ENCODE measurements around the gene TMEM106B. TPM values are rescaled to one million over a fixed set of nuclear protein-coding genes. Genes with fewer than 3 reads are reported as not detected.

TMEM106B gene
- total RNA-seq, 1 experiment from 2014 or later: 27.3 TPM

DNA sequence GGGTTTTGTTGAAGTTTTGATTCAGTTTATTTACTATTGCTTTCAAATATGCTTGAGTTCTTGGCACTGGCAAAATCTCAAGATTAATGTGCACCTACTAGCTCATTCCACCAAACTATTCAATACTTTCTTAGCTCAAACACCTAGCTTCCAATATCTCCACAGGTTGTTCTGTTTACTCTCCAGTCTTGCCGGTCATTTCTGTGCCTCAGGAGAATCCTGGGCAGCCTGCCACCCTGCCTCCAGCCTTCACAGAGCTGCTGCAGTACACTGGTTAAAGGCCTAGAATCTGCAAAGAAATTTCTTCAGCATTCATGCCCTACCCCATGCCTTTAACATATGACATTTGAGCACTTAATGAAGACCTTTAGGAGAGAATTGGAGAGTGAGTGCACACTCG, 4.0 kb upstream of the TMEM106B start (continued):
- TF ChIP-seq ZNF138 (CRISPR knock-in tag; conservative IDR thresholded peaks at IDR 0.05): no peak
- no peak for TF ChIP-seq CREM (CRISPR knock-in tag; IDR thresholded peaks at IDR 0.05)

DNA sequence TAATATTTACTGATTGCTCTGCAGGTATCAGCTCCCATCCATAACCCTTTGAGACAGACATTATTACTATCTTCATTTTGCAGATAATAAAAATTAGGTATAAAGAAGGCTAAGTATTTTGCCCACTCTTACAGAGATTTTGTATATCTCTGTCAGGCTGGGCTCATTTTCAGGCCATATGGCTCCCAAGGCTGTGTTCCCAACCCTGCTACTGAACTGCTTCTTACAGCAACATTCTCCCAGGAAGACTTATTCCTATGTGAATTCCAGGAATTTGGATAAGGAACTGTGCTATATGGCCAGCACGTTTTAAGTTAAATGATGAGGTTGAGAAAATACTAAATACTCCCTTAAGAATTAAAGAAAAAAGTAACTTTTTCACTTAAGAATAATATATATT, 1.9 kb upstream of the TMEM106B start:
- CTCF ChIA-PET: no interaction called here
- Mint-ChIP-seq H3K27me3 (ENCODE audit: low read depth) (peaks cover 17% of the 10 kb centered on the region), H3K27ac (no peak overlapping the region), H3K36me3 (no peaks in the 10 kb centered on the region), H3K9me3 (no peaks in the 10 kb centered on the region), H3K4me1 (peaks cover 17% of the 10 kb centered on the region), H3K4me3 (no peak overlapping the region)
- DNase-seq (ENCODE audit: low spot score): no peak
- TF ChIP-seq, protein P1, sequence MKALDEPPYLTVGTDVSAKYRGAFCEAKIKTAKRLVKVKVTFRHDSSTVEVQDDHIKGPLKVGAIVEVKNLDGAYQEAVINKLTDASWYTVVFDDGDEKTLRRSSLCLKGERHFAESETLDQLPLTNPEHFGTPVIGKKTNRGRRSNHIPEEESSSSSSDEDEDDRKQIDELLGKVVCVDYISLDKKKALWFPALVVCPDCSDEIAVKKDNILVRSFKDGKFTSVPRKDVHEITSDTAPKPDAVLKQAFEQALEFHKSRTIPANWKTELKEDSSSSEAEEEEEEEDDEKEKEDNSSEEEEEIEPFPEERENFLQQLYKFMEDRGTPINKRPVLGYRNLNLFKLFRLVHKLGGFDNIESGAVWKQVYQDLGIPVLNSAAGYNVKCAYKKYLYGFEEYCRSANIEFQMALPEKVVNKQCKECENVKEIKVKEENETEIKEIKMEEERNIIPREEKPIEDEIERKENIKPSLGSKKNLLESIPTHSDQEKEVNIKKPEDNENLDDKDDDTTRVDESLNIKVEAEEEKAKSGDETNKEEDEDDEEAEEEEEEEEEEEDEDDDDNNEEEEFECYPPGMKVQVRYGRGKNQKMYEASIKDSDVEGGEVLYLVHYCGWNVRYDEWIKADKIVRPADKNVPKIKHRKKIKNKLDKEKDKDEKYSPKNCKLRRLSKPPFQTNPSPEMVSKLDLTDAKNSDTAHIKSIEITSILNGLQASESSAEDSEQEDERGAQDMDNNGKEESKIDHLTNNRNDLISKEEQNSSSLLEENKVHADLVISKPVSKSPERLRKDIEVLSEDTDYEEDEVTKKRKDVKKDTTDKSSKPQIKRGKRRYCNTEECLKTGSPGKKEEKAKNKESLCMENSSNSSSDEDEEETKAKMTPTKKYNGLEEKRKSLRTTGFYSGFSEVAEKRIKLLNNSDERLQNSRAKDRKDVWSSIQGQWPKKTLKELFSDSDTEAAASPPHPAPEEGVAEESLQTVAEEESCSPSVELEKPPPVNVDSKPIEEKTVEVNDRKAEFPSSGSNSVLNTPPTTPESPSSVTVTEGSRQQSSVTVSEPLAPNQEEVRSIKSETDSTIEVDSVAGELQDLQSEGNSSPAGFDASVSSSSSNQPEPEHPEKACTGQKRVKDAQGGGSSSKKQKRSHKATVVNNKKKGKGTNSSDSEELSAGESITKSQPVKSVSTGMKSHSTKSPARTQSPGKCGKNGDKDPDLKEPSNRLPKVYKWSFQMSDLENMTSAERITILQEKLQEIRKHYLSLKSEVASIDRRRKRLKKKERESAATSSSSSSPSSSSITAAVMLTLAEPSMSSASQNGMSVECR (CRISPR knock-in tag; IDR thresholded peaks at IDR 0.05; ENCODE audit: borderline replicate concordance): no peak
- TF ChIP-seq NFATC4 (CRISPR knock-in tag; IDR thresholded peaks at IDR 0.05) (no peak), NR1H2 (CRISPR knock-in tag; IDR thresholded peaks at IDR 0.05) (no peak), MYBL2 (CRISPR knock-in tag; IDR thresholded peaks at IDR 0.05) (no peak), ZNF121 (CRISPR knock-in tag; IDR thresholded peaks at IDR 0.05) (no peak), SMAD4 (CRISPR knock-in tag; IDR thresholded peaks at IDR 0.05) (no peak), ETV6 (CRISPR knock-in tag; IDR thresholded peaks at IDR 0.05) (no peak), PRRX2 (CRISPR knock-in tag; IDR thresholded peaks at IDR 0.05) (no peak)
- TF ChIP-seq, protein P2, sequence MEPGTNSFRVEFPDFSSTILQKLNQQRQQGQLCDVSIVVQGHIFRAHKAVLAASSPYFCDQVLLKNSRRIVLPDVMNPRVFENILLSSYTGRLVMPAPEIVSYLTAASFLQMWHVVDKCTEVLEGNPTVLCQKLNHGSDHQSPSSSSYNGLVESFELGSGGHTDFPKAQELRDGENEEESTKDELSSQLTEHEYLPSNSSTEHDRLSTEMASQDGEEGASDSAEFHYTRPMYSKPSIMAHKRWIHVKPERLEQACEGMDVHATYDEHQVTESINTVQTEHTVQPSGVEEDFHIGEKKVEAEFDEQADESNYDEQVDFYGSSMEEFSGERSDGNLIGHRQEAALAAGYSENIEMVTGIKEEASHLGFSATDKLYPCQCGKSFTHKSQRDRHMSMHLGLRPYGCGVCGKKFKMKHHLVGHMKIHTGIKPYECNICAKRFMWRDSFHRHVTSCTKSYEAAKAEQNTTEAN (CRISPR knock-in tag; IDR thresholded peaks at IDR 0.05): no peak
- TF ChIP-seq, protein P3, sequence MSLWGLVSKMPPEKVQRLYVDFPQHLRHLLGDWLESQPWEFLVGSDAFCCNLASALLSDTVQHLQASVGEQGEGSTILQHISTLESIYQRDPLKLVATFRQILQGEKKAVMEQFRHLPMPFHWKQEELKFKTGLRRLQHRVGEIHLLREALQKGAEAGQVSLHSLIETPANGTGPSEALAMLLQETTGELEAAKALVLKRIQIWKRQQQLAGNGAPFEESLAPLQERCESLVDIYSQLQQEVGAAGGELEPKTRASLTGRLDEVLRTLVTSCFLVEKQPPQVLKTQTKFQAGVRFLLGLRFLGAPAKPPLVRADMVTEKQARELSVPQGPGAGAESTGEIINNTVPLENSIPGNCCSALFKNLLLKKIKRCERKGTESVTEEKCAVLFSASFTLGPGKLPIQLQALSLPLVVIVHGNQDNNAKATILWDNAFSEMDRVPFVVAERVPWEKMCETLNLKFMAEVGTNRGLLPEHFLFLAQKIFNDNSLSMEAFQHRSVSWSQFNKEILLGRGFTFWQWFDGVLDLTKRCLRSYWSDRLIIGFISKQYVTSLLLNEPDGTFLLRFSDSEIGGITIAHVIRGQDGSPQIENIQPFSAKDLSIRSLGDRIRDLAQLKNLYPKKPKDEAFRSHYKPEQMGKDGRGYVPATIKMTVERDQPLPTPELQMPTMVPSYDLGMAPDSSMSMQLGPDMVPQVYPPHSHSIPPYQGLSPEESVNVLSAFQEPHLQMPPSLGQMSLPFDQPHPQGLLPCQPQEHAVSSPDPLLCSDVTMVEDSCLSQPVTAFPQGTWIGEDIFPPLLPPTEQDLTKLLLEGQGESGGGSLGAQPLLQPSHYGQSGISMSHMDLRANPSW (CRISPR knock-in tag; conservative IDR thresholded peaks at IDR 0.05; ENCODE audit: low read depth): no peak
- TF ChIP-seq, protein P4, sequence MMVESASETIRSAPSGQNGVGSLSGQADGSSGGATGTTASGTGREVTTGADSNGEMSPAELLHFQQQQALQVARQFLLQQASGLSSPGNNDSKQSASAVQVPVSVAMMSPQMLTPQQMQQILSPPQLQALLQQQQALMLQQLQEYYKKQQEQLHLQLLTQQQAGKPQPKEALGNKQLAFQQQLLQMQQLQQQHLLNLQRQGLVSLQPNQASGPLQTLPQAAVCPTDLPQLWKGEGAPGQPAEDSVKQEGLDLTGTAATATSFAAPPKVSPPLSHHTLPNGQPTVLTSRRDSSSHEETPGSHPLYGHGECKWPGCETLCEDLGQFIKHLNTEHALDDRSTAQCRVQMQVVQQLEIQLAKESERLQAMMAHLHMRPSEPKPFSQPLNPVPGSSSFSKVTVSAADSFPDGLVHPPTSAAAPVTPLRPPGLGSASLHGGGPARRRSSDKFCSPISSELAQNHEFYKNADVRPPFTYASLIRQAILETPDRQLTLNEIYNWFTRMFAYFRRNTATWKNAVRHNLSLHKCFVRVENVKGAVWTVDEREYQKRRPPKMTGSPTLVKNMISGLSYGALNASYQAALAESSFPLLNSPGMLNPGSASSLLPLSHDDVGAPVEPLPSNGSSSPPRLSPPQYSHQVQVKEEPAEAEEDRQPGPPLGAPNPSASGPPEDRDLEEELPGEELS (CRISPR knock-in tag; IDR thresholded peaks at IDR 0.05): no peak
- TF ChIP-seq, protein P5, sequence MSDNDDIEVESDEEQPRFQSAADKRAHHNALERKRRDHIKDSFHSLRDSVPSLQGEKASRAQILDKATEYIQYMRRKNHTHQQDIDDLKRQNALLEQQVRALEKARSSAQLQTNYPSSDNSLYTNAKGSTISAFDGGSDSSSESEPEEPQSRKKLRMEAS (CRISPR knock-in tag; IDR thresholded peaks at IDR 0.05): no peak
- TF ChIP-seq, protein P6, sequence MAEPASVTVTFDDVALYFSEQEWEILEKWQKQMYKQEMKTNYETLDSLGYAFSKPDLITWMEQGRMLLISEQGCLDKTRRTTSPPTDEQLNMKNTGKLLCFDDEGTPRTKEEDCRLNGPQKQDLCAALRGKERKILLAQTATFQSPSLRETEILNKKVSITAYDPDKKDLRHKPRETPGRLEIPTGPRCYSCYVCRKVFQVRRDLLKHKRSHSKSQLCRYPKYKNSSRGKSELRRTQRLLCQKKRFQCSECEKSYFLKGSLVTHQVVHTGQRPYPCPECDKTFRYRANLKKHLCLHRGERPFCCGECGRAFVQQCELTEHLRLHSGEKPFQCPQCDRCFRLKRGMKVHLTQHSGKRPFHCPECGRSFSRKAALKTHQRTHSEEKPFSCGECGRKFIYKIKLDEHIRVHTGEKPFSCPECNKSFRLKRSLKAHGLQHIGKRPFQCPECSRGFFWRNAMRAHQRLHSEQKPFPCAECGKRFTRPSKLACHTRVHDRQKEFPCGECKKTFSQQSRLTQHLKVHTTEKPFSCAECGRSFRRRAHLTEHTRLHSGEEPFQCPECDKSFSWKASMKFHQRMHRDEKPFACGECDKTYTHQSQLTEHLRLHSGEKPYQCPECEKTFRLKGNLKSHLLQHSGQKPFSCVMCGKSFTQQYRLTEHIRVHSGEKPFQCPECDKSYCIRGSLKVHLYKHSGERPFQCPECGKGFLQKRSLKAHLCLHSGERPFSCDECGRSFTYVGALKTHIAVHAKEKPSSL (CRISPR knock-in tag; conservative IDR thresholded peaks at IDR 0.05): no peak
- no peak for ATAC-seq
- POLR2A ChIA-PET: no interaction called here

All from WTC11 (cell line).